GM12878 (cell line): ENCODE results near the gene TRAPPC11. TPM values are rescaled to one million over a fixed set of nuclear protein-coding genes. Genes with fewer than 3 reads are reported as not detected.

Experiments
- ATAC-seq: fragments of 200-7000 bp; cut with Tn5 transposase; 3 replicates; pipeline ENCODE4 v1.9.1; 2020; ENCODE audit warnings: mild to moderate bottlenecking, moderate library complexity
- BruUV-seq: library from RNA; stranded (reverse); fragments of 400-500 nt; replicated peaks from 2 replicates; lab custom pipeline; 2021; lab: Mats Ljungman, UMichigan
- CTCF ChIA-PET: fragments of 300-600 bp; sonication (Branson Sonifier 250); formaldehyde crosslinking; extraction: SDS; loops from one replicate; lab custom pipeline; 2021; ENCODE audit warnings: inconsistent platforms; lab: Yijun Ruan, JAX
- POLR2A ChIA-PET: fragments of 350-600 bp; formaldehyde crosslinking; extraction: SDS; loops from one replicate; lab custom pipeline; 2021; ENCODE audit warnings: inconsistent platforms; lab: Charles Lee
- RAD21 ChIA-PET: fragments of 300-600 bp; sonication (Branson Sonifier 250); formaldehyde crosslinking; loops from one replicate; lab custom pipeline; 2023; ENCODE audit warnings: antibody characterized with exemption; ENCODE audit not compliant: unreplicated experiment; lab: Charles Lee
- SMC1A ChIA-PET: fragments of 300-600 bp; sonication (Branson Sonifier 250); formaldehyde crosslinking; loops from one replicate; lab custom pipeline; 2023; ENCODE audit not compliant: unreplicated experiment, uncharacterized antibody; lab: Charles Lee
- DNase-seq: peaks from one replicate; pipeline ENCODE4 v3.0.0-alpha.2; 2011; ENCODE audit warnings: low read depth, low spot score
- FAIRE-seq: peaks from 3 replicates; lab custom pipeline; 2011; peaks lifted over from hg19 to GRCh38; lab: Jason Lieb, UNC
- H2AFZ ChIP-seq: 2 replicates; pipeline ENCODE4 v1.6.0; 2011; ENCODE audit warnings: low read depth, low read length, control low read depth; ENCODE audit not compliant: control insufficient read depth
- H3K27ac ChIP-seq: 2 replicates; pipeline ENCODE4 v1.5.1; 2011; ENCODE audit warnings: control low read depth; ENCODE audit not compliant: control insufficient read depth, insufficient read depth
- H3K27me3 ChIP-seq, 2 experiments: replicated peaks in 1 of 2; 2 replicates each; pipeline versions ENCODE4 v1.6.0 to v1.6.1; 2011; ENCODE audit warnings: low read length in 1 of 2; ENCODE audit not compliant: control insufficient read depth in 2 of 2, insufficient read depth in 2 of 2
- H3K36me3 ChIP-seq, 2 experiments: 2 replicates each; pipeline ENCODE4 v1.5.1; 2011; ENCODE audit warnings: low read length in 1 of 2; ENCODE audit not compliant: control insufficient read depth in 2 of 2, insufficient read depth in 2 of 2
- H3K4me1 ChIP-seq: 2 replicates; pipeline ENCODE4 v1.6.1; 2011; ENCODE audit warnings: mild to moderate bottlenecking, low read length, moderate library complexity, mixed read lengths; ENCODE audit not compliant: control insufficient read depth, insufficient read depth
- H3K4me2 ChIP-seq: 2 replicates; pipeline ENCODE4 v1.6.0; 2011; ENCODE audit warnings: control low read depth; ENCODE audit not compliant: control insufficient read depth, insufficient read depth
- H3K4me3 ChIP-seq: fragments of 200-600 bp; sonication (generic); 2 replicates; pipeline ENCODE4 v1.5.1; 2016
- H3K79me2 ChIP-seq: 2 replicates; pipeline ENCODE4 v1.6.0; 2011; ENCODE audit warnings: low read length; ENCODE audit not compliant: control insufficient read depth, insufficient read depth
- H3K9ac ChIP-seq: 2 replicates; pipeline ENCODE4 v1.8.0; 2011; ENCODE audit warnings: low read length, control low read depth, mixed read lengths; ENCODE audit not compliant: control insufficient read depth, insufficient read depth
- H3K9me3 ChIP-seq: replicated peaks from 3 replicates; pipeline ENCODE4 v1.5.1; 2011; ENCODE audit warnings: mild to moderate bottlenecking, low read length; ENCODE audit not compliant: control insufficient read depth, insufficient read depth
- H4K20me1 ChIP-seq: 2 replicates; pipeline ENCODE4 v1.6.0; 2011; ENCODE audit not compliant: control insufficient read depth, insufficient read depth
- BMI1 ChIP-seq: fragments of 450-650 bp; IDR thresholded peaks from 2 replicates; pipeline ENCODE4 v1.6.1; 2016; ENCODE audit warnings: mild to moderate bottlenecking, moderate library complexity, borderline replicate concordance
- CBX5 ChIP-seq: sonication (generic); IDR thresholded peaks from 2 replicates; pipeline ENCODE4 v1.6.1; 2016; ENCODE audit warnings: low read depth, moderate library complexity, mild to moderate bottlenecking, inconsistent platforms
- CEBPB ChIP-seq, 2 experiments: fragments of 150-350 bp in 1 of 2; IDR thresholded peaks; 2 replicates each; pipeline ENCODE4 v1.6.1; 2012 to 2014; ENCODE audit warnings: low read depth in 2 of 2, low read length in 2 of 2, borderline replicate concordance in 1 of 2, inconsistent platforms in 1 of 2
- DPF2 ChIP-seq: fragments of 450-650 bp; IDR thresholded peaks from 2 replicates; pipeline ENCODE4 v1.6.1; 2017; ENCODE audit warnings: mild to moderate bottlenecking
- ESRRA ChIP-seq: IDR thresholded peaks from 2 replicates; pipeline ENCODE4 v1.6.1; 2012; ENCODE audit warnings: mild to moderate bottlenecking, low read length, improper control_type of control experiment
- HCFC1 ChIP-seq: fragments of 150-350 bp; IDR thresholded peaks from 2 replicates; pipeline ENCODE4 v1.6.1; 2014; ENCODE audit warnings: low read length
- IRF4 ChIP-seq: IDR thresholded peaks from 2 replicates; pipeline ENCODE4 v1.6.1; 2011; ENCODE audit warnings: low read depth, low read length
- LARP7 ChIP-seq: fragments of 450-650 bp; IDR thresholded peaks from 2 replicates; pipeline ENCODE4 v1.6.1; 2017; ENCODE audit warnings: mild to moderate bottlenecking
- NFIC ChIP-seq: IDR thresholded peaks from 2 replicates; pipeline ENCODE4 v1.6.1; 2012; ENCODE audit warnings: low read depth, mild to moderate bottlenecking, inconsistent platforms, low read length, moderate library complexity
- NR2C1 ChIP-seq: fragments of 450-650 bp; IDR thresholded peaks from 2 replicates; pipeline ENCODE4 v1.6.1; 2017; ENCODE audit warnings: antibody characterized with exemption, mild to moderate bottlenecking, moderate library complexity
- POLR2AphosphoS2 ChIP-seq: IDR thresholded peaks from 2 replicates; pipeline ENCODE4 v1.6.1; 2011; ENCODE audit warnings: low read depth, mild to moderate bottlenecking, low read length, improper control_type of control experiment, moderate library complexity
- RAD21 ChIP-seq: IDR thresholded peaks from 2 replicates; pipeline ENCODE4 v1.6.1; 2011; ENCODE audit warnings: mild to moderate bottlenecking, low read depth, low read length, moderate library complexity; ENCODE audit not compliant: insufficient read depth
- RCOR1 ChIP-seq: conservative IDR thresholded peaks from 2 replicates; pipeline ENCODE4 v1.6.1; 2012; ENCODE audit warnings: low read depth, low read length, improper control_type of control experiment
- SKIL ChIP-seq: fragments of 450-650 bp; IDR thresholded peaks from 2 replicates; pipeline ENCODE4 v1.6.1; 2017; ENCODE audit warnings: mild to moderate bottlenecking, low read depth, inconsistent platforms; ENCODE audit not compliant: poor library complexity, severe bottlenecking
- SMAD5 ChIP-seq: IDR thresholded peaks from 2 replicates; pipeline ENCODE4 v1.6.1; 2016; ENCODE audit warnings: antibody characterized with exemption, low read depth
- ZBTB4 ChIP-seq: fragments of 450-650 bp; formaldehyde crosslinking; IDR thresholded peaks from 2 replicates; pipeline ENCODE4 v1.4.0; 2022; ENCODE audit warnings: mild to moderate bottlenecking, moderate library complexity
- WGBS: methylation state at CpG from one replicate; pipeline ENCODE4 v1.1.6; 2016; ENCODE audit warnings: low lambda C conversion rate; ENCODE audit not compliant: insufficient replicate concordance, insufficient coverage; ENCODE audit errors: missing lambda C conversion rate; 5-methylcytosine and 5-hydroxymethylcytosine counted together
- in situ Hi-C: fragments of 300-500 bp; cut with MboI; formaldehyde crosslinking; loops from 9 replicates; pipeline ENCODE4 v1.14.3; 2018; ENCODE audit warnings: mixed read lengths
- intact Hi-C: fragments of 100-400 bp; cut with micrococcal nuclease; formaldehyde crosslinking; loops from one replicate; pipeline ENCODE4 v1.14.2; 2022; ENCODE audit not compliant: unreplicated experiment
- polyA plus RNA-seq, 11 experiments: library from polyadenylated mRNA; depleted of rRNA in 4 of 11; unstranded in 6 of 11; stranded (reverse) in 5 of 11; fragments of >200 nt; fragmentation: Nextera tagmentation in 4 of 11; fragmentation: Illumina TruSeq in 1 of 11; extraction: Ambion mirVana in 4 of 11; extraction: Trizol in 1 of 11; gene quantifications; 1 replicate in 1 of 11; 2 replicates in 10 of 11; pipeline versions ENCODE4 v1.2.1 to v1.2.3, GENCODE V29; 2011 to 2016; ENCODE audit warnings: inconsistent platforms in 2 of 11, missing spikeins in 2 of 11, low read depth in 1 of 11
- total RNA-seq, 4 experiments: library from RNA; depleted of rRNA in 3 of 4; stranded (reverse); fragments of >200 nt in 3 of 4; fragmentation: Illumina TruSeq in 1 of 4; extraction: Trizol in 1 of 4; gene quantifications; 2 replicates each; pipeline versions ENCODE4 v1.2.1 to v1.2.3, GENCODE V29; 2013 to 2021

Gene TRAPPC11
- total and polyA plus RNA-seq, 10 of the 15 experiments (the other 5 are each of a cell fraction or from before 2014, with no cell fraction given) = 7.3 to 40.5 (median 22.3) TPM

- FAIRE-seq (no peak), DNase-seq (no peak), ATAC-seq (no peak)
- ChIA-PET CTCF (no interaction called here), RAD21 (no interaction called here), POLR2A (no interaction called here), SMC1A (no interaction called here)
- Histone ChIP-seq H3K79me2 (no peaks in the 10 kb centered on the region), H2AFZ (no peak overlapping the region), H3K36me3 (peaks cover 2 to 21% of the 10 kb centered on the region in 2 experiments), H3K4me3 (no peak overlapping the region), H3K27me3 (no peaks in the 10 kb centered on the region), H3K4me1 (no peaks in the 10 kb centered on the region), H3K9ac (no peak overlapping the region), H3K9me3 (no peaks in the 10 kb centered on the region), H3K27ac (no peak overlapping the region), H3K4me2 (no peak overlapping the region), H4K20me1 (no peaks in the 10 kb centered on the region)
- BruUV-seq = no TSS peak
- TF ChIP-seq ZBTB4 (CRISPR knock-in tag) (no peak), ESRRA (no peak), POLR2AphosphoS2 (no peak), CEBPB (IDR thresholded peaks at IDR 0.05; ENCODE audit: borderline replicate concordance in 1 of 2, low read depth in 2 of 2, low read length in 2 of 2) (no peak), RAD21 (no peak), IRF4 (no peak), NR2C1 (no peak), BMI1 (no peak), SMAD5 (no peak), RCOR1 (no peak), HCFC1 (no peak), SKIL (no peak), DPF2 (no peak), NFIC (no peak), LARP7 (no peak), CBX5 (no peak)
- in situ Hi-C loops = no loop called here
- 80% methylated on average over 4 of the region's 4 CpGs for WGBS
- intact Hi-C loops = no loop called here
Observed at GRCh38 chr4:183681119-183681518, 22.0 kb downstream of the TRAPPC11 start.
